AG09309 (cell line): Measurements from ENCODE around the gene POMGNT1.

Experiments used
- DNase-seq: peaks from one replicate; pipeline ENCODE4 v3.0.0-alpha.2; 2010; ENCODE audit warnings: low read depth
- H3K4me3 ChIP-seq: 2 replicates; pipeline ENCODE4 v1.5.1; 2011; ENCODE audit warnings: mild to moderate bottlenecking, low read depth, low read length, moderate library complexity; ENCODE audit not compliant: control insufficient read depth
- TF ChIP-seq, protein P1 (sequence below): IDR thresholded peaks from 2 replicates; pipeline ENCODE4 v1.5.1; 2011; ENCODE audit warnings: mild to moderate bottlenecking, low read depth, low read length, inconsistent platforms; ENCODE audit not compliant: insufficient read depth, control insufficient read depth; ENCODE audit errors: missing control alignments

The POMGNT1 gene

GRCh38 chr1:46168477-46168876 is 29.8 kb downstream of the POMGNT1 start:
- TF ChIP-seq, protein P1, sequence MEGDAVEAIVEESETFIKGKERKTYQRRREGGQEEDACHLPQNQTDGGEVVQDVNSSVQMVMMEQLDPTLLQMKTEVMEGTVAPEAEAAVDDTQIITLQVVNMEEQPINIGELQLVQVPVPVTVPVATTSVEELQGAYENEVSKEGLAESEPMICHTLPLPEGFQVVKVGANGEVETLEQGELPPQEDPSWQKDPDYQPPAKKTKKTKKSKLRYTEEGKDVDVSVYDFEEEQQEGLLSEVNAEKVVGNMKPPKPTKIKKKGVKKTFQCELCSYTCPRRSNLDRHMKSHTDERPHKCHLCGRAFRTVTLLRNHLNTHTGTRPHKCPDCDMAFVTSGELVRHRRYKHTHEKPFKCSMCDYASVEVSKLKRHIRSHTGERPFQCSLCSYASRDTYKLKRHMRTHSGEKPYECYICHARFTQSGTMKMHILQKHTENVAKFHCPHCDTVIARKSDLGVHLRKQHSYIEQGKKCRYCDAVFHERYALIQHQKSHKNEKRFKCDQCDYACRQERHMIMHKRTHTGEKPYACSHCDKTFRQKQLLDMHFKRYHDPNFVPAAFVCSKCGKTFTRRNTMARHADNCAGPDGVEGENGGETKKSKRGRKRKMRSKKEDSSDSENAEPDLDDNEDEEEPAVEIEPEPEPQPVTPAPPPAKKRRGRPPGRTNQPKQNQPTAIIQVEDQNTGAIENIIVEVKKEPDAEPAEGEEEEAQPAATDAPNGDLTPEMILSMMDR: no peak
- DNase-seq: no peak
- H3K4me3 ChIP-seq: no peak overlapping the region

DNA sequence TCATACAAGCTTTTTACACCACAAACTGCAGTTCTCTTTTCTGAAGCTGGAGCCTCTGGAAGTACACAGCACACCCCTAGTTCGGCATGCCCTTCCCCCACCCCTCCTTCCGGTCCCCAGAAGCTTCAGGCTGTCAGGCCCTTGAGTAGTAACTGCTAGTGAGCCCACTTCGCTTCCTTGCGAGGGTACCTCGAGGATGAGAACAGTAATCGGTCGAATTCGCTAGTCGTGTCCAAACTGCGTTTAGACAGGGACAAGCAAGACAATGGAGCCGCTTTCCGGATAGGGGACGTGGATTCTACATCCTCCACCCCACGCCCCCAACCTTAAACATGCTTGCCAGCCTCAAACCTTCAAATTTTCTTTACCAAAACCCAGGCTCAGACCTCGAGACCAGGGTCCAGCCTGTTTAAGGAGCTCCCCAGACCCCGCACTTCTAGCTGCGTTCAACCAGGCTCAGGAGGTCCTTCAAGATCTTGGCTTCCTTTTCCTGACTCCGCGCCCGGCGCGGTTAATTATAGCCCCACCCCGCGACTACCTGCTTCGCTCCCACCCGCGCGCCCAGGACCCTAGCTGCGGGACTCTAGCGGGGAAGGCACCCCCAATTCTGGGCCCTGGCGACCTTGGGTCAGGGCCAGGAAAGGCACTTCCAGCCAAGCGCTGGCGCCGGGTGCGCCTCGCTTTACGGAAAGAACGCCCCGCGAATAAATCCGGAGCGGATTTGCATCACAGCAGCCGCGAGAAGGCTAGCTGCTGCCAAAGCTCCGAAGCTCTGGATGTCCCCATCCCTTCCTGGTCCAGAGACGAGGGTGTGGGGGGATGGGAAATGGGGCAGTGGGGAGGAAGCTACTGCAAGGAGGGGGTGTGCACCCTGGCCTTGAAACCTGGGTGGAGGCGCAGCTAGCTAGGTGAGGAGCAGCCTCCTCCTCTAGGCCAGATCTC is 31.4 kb downstream of the POMGNT1 start:
- TF ChIP-seq, protein P1: no peak
- no peak for DNase-seq
- peak overlapping the region; percentile 40 for H3K4me3 ChIP-seq

- TF ChIP-seq, protein P1: no peak
- no peak overlapping the region for H3K4me3 ChIP-seq
Observed at GRCh38 chr1:46160212-46160611, 38.0 kb downstream of the POMGNT1 start.

GRCh38 chr1:46159516-46159915 is 38.7 kb downstream of the POMGNT1 start:
- DNase-seq: no peak
- H3K4me3 ChIP-seq: no peak overlapping the region
- TF ChIP-seq, protein P1: no peak

More at GRCh38 chr1:46160212-46160611, 38.0 kb downstream of the POMGNT1 start:
- no peak for DNase-seq

DNA sequence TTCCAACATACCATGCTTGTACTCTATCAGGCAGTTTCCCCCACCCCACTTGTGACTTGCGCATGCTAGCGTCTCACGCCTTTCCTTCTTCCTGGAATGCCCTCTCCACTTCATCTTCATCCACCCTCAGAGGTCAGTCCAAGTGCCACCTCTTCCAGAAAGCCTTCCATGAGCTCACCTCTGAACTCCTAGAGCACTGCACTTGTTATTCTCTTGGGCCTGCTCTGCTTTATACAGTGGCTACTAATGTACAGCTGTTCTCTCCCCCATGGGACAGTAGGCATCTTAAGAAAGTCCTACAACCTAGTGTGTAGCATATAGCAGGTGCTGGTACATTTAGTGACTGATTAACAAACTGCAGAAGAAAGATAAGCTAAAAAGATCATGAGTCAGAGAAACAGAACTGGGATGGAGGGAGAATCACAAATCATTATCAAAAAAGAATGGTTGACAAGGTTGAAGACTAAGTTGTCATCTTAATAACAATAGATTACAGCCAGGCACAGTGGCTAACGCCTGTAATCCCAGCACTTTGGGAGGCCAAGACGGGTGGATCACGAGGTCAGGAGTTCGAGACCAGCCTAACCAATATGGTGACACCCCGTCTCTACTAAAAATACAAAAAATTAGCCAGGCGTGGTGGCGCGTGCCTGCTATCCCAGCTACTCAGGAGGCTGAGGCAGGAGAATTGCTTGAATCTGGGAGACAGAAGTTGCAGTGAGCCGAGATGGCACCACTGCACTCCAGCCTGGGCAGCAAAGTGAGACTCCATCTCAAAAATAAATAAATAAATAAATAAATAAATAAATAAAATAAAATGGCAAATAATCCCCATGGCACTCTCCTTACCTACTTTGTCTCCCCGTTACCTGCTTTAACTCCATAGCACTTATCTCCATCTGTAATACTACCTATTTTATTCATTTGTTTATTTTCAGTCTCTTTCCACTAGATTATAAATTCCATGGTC is 39.6 kb downstream of the POMGNT1 start:
- DNase-seq: no peak
- TF ChIP-seq, protein P1: no peak
- H3K4me3 ChIP-seq: no peak overlapping the region

GRCh38 chr1:46157916-46158311 is 40.3 kb downstream of the POMGNT1 start:
- no peak overlapping the region for H3K4me3 ChIP-seq
- DNase-seq: no peak
- TF ChIP-seq, protein P1: no peak
